BJ (cell line): ENCODE data around the gene PRTFDC1. TPM values are rescaled to one million over a fixed set of nuclear protein-coding genes. Genes with fewer than 3 reads are reported as not detected.

Experiments used
- CTCF ChIA-PET: fragments of 350-600 bp; formaldehyde crosslinking; extraction: SDS; loops from one replicate; lab custom pipeline; 2021; ENCODE audit warnings: antibody characterized with exemption, inconsistent platforms; lab: Yijun Ruan, JAX
- POLR2A ChIA-PET: fragments of 300-600 bp; sonication (Branson Sonifier 250); formaldehyde crosslinking; extraction: SDS; loops from one replicate; lab custom pipeline; 2021; ENCODE audit warnings: antibody characterized with exemption; lab: Charles Lee
- DNase-seq: peaks from one replicate; pipeline ENCODE4 v3.0.0-alpha.2; 2011; ENCODE audit warnings: low read depth
- H3K27me3 ChIP-seq: 2 replicates; pipeline ENCODE4 v1.6.0; 2011; ENCODE audit warnings: low read length; ENCODE audit not compliant: control insufficient read depth, insufficient read depth
- H3K36me3 ChIP-seq: 2 replicates; pipeline ENCODE4 v1.5.1; 2011; ENCODE audit warnings: low read length; ENCODE audit not compliant: control insufficient read depth, insufficient read depth
- H3K4me3 ChIP-seq: 2 replicates; pipeline ENCODE4 v1.5.1; 2011; ENCODE audit warnings: low read depth, mild to moderate bottlenecking, control low read depth, low read length
- CTCF ChIP-seq: IDR thresholded peaks from 2 replicates; pipeline ENCODE4 v1.5.1; 2011; ENCODE audit warnings: low read depth, mild to moderate bottlenecking, control low read depth, inconsistent platforms, low read length, moderate library complexity; ENCODE audit not compliant: insufficient read depth
- polyA plus RNA-seq: library from polyadenylated mRNA; depleted of rRNA; stranded (reverse); fragments of >200 nt; gene quantifications from 2 replicates; pipeline ENCODE4 v1.2.3, GENCODE V29; 2011

The PRTFDC1 gene
- polyA plus RNA-seq, 1 experiment: 8.1 TPM

DNA sequence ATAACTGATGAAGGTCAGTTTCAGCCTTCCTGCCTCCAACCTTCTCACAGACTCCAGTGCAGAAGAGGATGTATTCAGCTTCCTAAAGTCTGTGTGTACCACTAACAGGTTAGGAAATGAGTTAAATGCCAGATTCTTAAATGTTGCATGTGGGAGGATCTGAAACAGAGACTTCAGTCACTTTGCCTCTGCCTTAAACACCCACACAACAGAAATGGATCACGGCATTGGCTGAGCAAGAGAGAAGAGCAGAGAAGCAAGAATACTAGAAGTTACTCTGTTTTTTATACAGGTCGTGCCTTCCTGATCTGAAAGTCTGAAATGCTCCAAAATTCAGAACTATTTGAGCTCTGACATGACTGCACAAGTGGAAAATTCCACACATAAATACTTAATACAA, 129.8 kb downstream of the PRTFDC1 start:
- CTCF ChIA-PET: no interaction called here
- Histone ChIP-seq H3K4me3 (no peak overlapping the region), H3K36me3 (no peaks in the 10 kb centered on the region), H3K27me3 (no peaks in the 10 kb centered on the region)
- DNase-seq: no peak
- POLR2A ChIA-PET: interaction anchor here (0.5 kb wide), 1 partner anchor 43 kb away, joined by 12 read pairs; no protein-coding TSS in a partner anchor
- no peak for TF ChIP-seq CTCF

DNA sequence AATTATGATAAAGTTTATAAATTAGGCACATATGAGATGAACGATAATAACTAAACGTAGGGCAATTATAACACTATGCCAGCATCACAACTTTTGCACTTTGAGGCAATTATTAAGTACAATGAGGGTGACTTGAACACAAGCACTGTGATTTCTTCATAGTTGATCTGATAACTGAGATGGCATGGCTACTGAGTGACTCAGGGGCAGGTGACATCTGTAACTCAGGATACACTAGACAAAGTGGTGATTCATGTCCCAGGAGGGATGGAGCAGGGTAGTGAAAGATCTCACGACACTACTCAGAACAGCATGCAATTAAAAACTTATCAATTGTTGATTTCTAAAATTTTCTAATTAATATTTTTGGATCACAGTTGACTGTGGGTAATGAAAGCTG, 130.4 kb downstream of the PRTFDC1 start:
- TF ChIP-seq CTCF: no peak
- Histone ChIP-seq H3K36me3 (no peaks in the 10 kb centered on the region), H3K4me3 (no peak overlapping the region), H3K27me3 (no peaks in the 10 kb centered on the region)
- DNase-seq: peak; percentile 1
- POLR2A ChIA-PET: no interaction called here
- CTCF ChIA-PET: no interaction called here

DNA sequence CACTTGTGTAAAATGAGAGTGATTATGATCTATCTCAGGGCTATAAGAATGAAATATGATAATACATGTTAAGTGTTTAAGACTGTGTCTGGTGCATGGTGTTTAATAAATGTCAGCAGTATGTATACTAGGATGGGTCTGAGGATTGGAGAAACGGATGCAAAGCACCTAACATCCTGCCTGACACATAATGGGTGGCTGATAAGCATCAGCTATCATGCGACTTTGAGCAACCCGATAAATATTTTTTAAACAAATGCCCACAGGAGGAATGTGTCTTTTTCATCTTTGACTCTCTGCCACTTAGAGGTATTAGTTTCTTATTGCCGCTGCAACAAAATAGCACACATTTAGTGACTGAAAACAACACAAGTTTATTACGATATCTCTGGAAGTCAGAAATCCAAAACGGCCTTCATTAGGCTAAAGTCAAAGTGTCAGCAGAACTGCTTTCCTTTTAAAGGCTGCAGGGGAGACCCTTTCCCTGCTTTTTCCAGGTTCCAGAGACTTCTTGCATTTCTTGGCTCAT, 135.5 kb downstream of the PRTFDC1 start:
- Histone ChIP-seq H3K36me3 (no peaks in the 10 kb centered on the region), H3K4me3 (no peak overlapping the region), H3K27me3 (no peaks in the 10 kb centered on the region)
- no peak for TF ChIP-seq CTCF
- CTCF ChIA-PET: interaction anchor here (0.6 kb wide), 1 partner anchor 169 kb away, joined by 3 read pairs; no protein-coding TSS in a partner anchor
- DNase-seq: no peak
- POLR2A ChIA-PET: no interaction called here

DNA sequence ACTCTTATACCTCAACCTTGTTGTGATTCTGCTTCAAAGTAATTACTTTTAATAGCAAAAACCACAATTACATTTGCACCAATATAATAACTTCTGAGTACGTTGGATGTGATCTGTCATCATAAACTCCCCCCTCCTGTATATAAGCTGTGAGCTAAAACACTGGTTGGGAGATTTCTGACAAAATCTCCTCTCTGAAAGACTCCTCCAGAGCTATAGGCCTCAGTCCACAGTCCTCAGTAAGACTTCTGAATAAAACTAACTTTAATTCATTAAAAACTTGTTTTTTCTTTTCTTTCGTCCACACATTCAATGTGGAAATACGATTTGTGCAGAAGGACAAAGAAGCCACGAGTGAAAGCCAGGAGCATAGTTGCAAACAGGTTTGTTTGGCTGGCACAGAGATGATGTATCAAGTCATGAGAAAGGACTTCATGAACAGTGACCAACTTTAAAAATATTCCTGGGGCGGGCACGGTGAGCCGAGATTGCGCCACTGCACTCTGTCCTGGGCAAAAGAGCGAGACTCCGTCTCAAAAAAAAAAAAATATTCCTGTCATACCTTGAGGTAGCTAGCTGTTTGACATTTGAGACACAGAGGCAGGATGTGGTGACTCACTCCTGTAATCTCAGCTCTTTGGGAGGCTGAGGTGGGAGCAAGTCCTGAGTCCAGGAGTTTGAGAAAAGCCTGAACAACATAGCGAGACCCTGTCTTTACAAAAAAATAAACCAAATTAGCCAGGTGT, 137.7 kb downstream of the PRTFDC1 start:
- POLR2A ChIA-PET: interaction anchor here (0.6 kb wide), 1 partner anchor 22 kb away, joined by 3 read pairs; no protein-coding TSS in a partner anchor
- CTCF ChIA-PET: interaction anchor here (0.6 kb wide), 2 partner anchors 67 to 299 kb away, joined by 3 to 5 read pairs; no protein-coding TSS in a partner anchor
- no peaks in the 10 kb centered on the region for H3K36me3 ChIP-seq
- TF ChIP-seq CTCF: no peak
- DNase-seq: no peak
- H3K4me3 ChIP-seq: no peak overlapping the region
- no peaks in the 10 kb centered on the region; the same call in 1 of the 2 replicates for H3K27me3 ChIP-seq

- DNase-seq: no peak
- no peaks in the 10 kb centered on the region; the same call in 1 of the 2 replicates for H3K27me3 ChIP-seq
- no peak for TF ChIP-seq CTCF
- CTCF ChIA-PET: no interaction called here
- H3K4me3 ChIP-seq: no peak overlapping the region
- H3K36me3 ChIP-seq: no peaks in the 10 kb centered on the region
- POLR2A ChIA-PET: no interaction called here
These were observed 138.6 kb downstream of the PRTFDC1 start for GRCh38 chr10:24813856-24814255.
